ENCODE measurements around the gene TNRC6C. TPM values are rescaled to one million over a fixed set of nuclear protein-coding genes. Genes with fewer than 3 reads are reported as not detected.
A peak's percentile ranks its signal among the peaks of the same experiment; 100 is the strongest.

TNRC6C gene
- total RNA-seq, 3 donors from 2014 or later: 14.1 to 21.7 (median 21.6) TPM

GRCh38 chr17:78122931-78123249, 164.4 kb downstream of the TNRC6C start:
- Histone ChIP-seq H3K9me3 (no peaks in the 10 kb centered on the region), H3K4me1 (no peaks in the 10 kb centered on the region), H3K4me3 (no peak overlapping the region), H3K36me3 (peaks cover 3% of the 10 kb centered on the region), H3K27me3 (no peaks in the 10 kb centered on the region), H3K27ac (no peak overlapping the region)
- intact Hi-C loops (cut with DNase I; ENCODE audit: low total_unique reads): no loop called here
- TF ChIP-seq CTCF (IDR thresholded peaks at IDR 0.05) (no peak), POLR2A (IDR thresholded peaks at IDR 0.05) (no peak), POLR2AphosphoS5 (IDR thresholded peaks at IDR 0.05) (no peak)
- no peak for DNase-seq (ENCODE audit: low spot score in 2 of 2)

- H3K27me3 ChIP-seq: no peaks in the 10 kb centered on the region
- H3K4me3 ChIP-seq: no peak overlapping the region
- H3K36me3 ChIP-seq: peaks cover 3% of the 10 kb centered on the region
- H3K9me3 ChIP-seq: no peaks in the 10 kb centered on the region
- TF ChIP-seq CTCF (IDR thresholded peaks at IDR 0.05) (no peak), POLR2AphosphoS5 (IDR thresholded peaks at IDR 0.05) (no peak), POLR2A (IDR thresholded peaks at IDR 0.05) (no peak)
- intact Hi-C loops (cut with DNase I; ENCODE audit: low total_unique reads): no loop called here
- no peak overlapping the region for H3K27ac ChIP-seq
- no peaks in the 10 kb centered on the region for H3K4me1 ChIP-seq
- DNase-seq (ENCODE audit: low spot score in 2 of 2): no peak
These were observed 164.9 kb downstream of the TNRC6C start for GRCh38 chr17:78123258-78123929.

- Histone ChIP-seq H3K4me1 (no peaks in the 10 kb centered on the region), H3K36me3 (peaks cover 3% of the 10 kb centered on the region), H3K9me3 (no peaks in the 10 kb centered on the region), H3K27ac (peak overlapping the region in 1 of 2 donors; percentile 90), H3K27me3 (no peaks in the 10 kb centered on the region), H3K4me3 (no peak overlapping the region)
- intact Hi-C loops (cut with DNase I; ENCODE audit: low total_unique reads): no loop called here
- no peak for DNase-seq (ENCODE audit: low spot score in 2 of 2)
- TF ChIP-seq POLR2A (IDR thresholded peaks at IDR 0.05): no peak
- no peak for TF ChIP-seq CTCF (IDR thresholded peaks at IDR 0.05)
- no peak for TF ChIP-seq POLR2AphosphoS5 (IDR thresholded peaks at IDR 0.05)
These were observed 165.8 kb downstream of the TNRC6C start for GRCh38 chr17:78124081-78124835.

GRCh38 chr17:78124836-78125137, 166.3 kb downstream of the TNRC6C start:
- intact Hi-C loops (cut with DNase I; ENCODE audit: low total_unique reads): no loop called here
- Histone ChIP-seq H3K27ac (peak overlapping the region in 1 of 2 donors; percentile 90), H3K36me3 (peaks cover 3% of the 10 kb centered on the region), H3K9me3 (no peaks in the 10 kb centered on the region), H3K4me3 (no peak overlapping the region), H3K27me3 (no peaks in the 10 kb centered on the region), H3K4me1 (no peaks in the 10 kb centered on the region)
- no peak for DNase-seq (ENCODE audit: low spot score in 2 of 2)
- TF ChIP-seq POLR2AphosphoS5 (IDR thresholded peaks at IDR 0.05) (no peak), CTCF (IDR thresholded peaks at IDR 0.05) (no peak), POLR2A (IDR thresholded peaks at IDR 0.05) (no peak)

- intact Hi-C loops (cut with DNase I; ENCODE audit: low total_unique reads): no loop called here
- TF ChIP-seq CTCF (IDR thresholded peaks at IDR 0.05): no peak
- no peak for TF ChIP-seq POLR2AphosphoS5 (IDR thresholded peaks at IDR 0.05)
- no peak for TF ChIP-seq POLR2A (IDR thresholded peaks at IDR 0.05)
- no peaks in the 10 kb centered on the region for H3K27me3 ChIP-seq
- no peaks in the 10 kb centered on the region for H3K4me1 ChIP-seq
- no peaks in the 10 kb centered on the region for H3K9me3 ChIP-seq
- H3K36me3 ChIP-seq: peaks cover 3% of the 10 kb centered on the region
- peak overlapping the region in 1 of 2 donors; percentile 90 for H3K27ac ChIP-seq
- no peak overlapping the region for H3K4me3 ChIP-seq
- DNase-seq (ENCODE audit: low spot score in 2 of 2): no peak
These were observed 166.8 kb downstream of the TNRC6C start for GRCh38 chr17:78125138-78125913.

Data from breast epithelium (tissue), 4 donors.